Measurements from ENCODE around the gene C17orf107. TPM values are rescaled to one million over a fixed set of nuclear protein-coding genes. Genes with fewer than 3 reads are reported as not detected.
"Not testable (repeated sequence)": the region's sequence is repeated elsewhere in the genome, so short reads cannot be mapped to it uniquely, and the experiment has no call there.

C17orf107 gene
- total RNA-seq, 1 donor from 2014 or later, result 0.46 TPM

- intact Hi-C loops (cut with DNase I), result no loop called here
- DNase-seq (ENCODE audit: low spot score), result no peak
These were observed 21.2 kb downstream of the C17orf107 start for GRCh38 chr17:4920351-4921048.

GRCh38 chr17:4921320-4921719, 22.0 kb downstream of the C17orf107 start:
- DNase-seq (ENCODE audit: low spot score), result no peak
- intact Hi-C loops (cut with DNase I), result no loop called here

GRCh38 chr17:4926577-4927335, 27.4 kb downstream of the C17orf107 start:
- DNase-seq (ENCODE audit: low spot score); intact Hi-C loops (cut with DNase I): not testable (repeated sequence)

- DNase-seq (ENCODE audit: low spot score), result no peak
- intact Hi-C loops (cut with DNase I), result no loop called here
These were observed 29.5 kb downstream of the C17orf107 start for GRCh38 chr17:4928881-4929280.

- intact Hi-C loops (cut with DNase I), result no loop called here
- no peak for DNase-seq (ENCODE audit: low spot score)
These were observed 32.6 kb downstream of the C17orf107 start, which contains the start of gene GP1BA for GRCh38 chr17:4931963-4932362. Gene GP1BA (plus strand): TSS chr17:4932277. CDS start chr17:4932605, 328 bp downstream.

GRCh38 chr17:4932756-4933155, 33.4 kb downstream of the C17orf107 start:
- DNase-seq (ENCODE audit: low spot score), result no peak
- intact Hi-C loops (cut with DNase I), result no loop called here

GRCh38 chr17:4933646-4934045, 34.3 kb downstream of the C17orf107 start:
- intact Hi-C loops (cut with DNase I), result no loop called here
- DNase-seq (ENCODE audit: low spot score), result no peak

- DNase-seq (ENCODE audit: low spot score), result no peak
- intact Hi-C loops (cut with DNase I), result no loop called here
These were observed 35.0 kb downstream of the C17orf107 start for GRCh38 chr17:4934173-4934979.

GRCh38 chr17:4935650-4936049, 36.3 kb downstream of the C17orf107 start:
- intact Hi-C loops (cut with DNase I), result no loop called here

GRCh38 chr17:4936436-4936835, 37.1 kb downstream of the C17orf107 start:
- intact Hi-C loops (cut with DNase I), result no loop called here

More at GRCh38 chr17:4935650-4936049, 36.3 kb downstream of the C17orf107 start:
- no peak for DNase-seq (ENCODE audit: low spot score)

GRCh38 chr17:4937553-4937952, 38.2 kb downstream of the C17orf107 start:
- intact Hi-C loops (cut with DNase I), result no loop called here
- DNase-seq (ENCODE audit: low spot score), result no peak

More at GRCh38 chr17:4936436-4936835, 37.1 kb downstream of the C17orf107 start:
- DNase-seq (ENCODE audit: low spot score), result no peak

- intact Hi-C loops (cut with DNase I), result no loop called here
- DNase-seq (ENCODE audit: low spot score), result no peak
These were observed 38.7 kb downstream of the C17orf107 start for GRCh38 chr17:4938069-4938491.

GRCh38 chr17:4938688-4939545, 39.6 kb downstream of the C17orf107 start:
- intact Hi-C loops (cut with DNase I), result no loop called here
- no peak for DNase-seq (ENCODE audit: low spot score)

- intact Hi-C loops (cut with DNase I), result no loop called here
- no peak for DNase-seq (ENCODE audit: low spot score)
These were observed 40.1 kb downstream of the C17orf107 start for GRCh38 chr17:4939546-4939795.

GRCh38 chr17:4939796-4940554, 40.6 kb downstream of the C17orf107 start, which contains the start of the genes RNF167 and SLC25A11:
Gene RNF167 (plus strand): TSS chr17:4940268. CDS start chr17:4940910, 642 bp downstream.
Gene SLC25A11 (minus strand): TSS chr17:4940046. CDS start chr17:4939910, 136 bp downstream.
- DNase-seq (ENCODE audit: low spot score), result peak; percentile 97
- intact Hi-C loops (cut with DNase I), result loop anchor here (1.0 to 5.0 kb wide), 4 partner anchors 8 to 57 kb away; partner anchors contain the start of genes INCA1, KIF1C, PFN1 and SPAG7

- DNase-seq (ENCODE audit: low spot score), result peak; percentile 85
- intact Hi-C loops (cut with DNase I), result loop anchor here (1.0 to 5.0 kb wide), 4 partner anchors 8 to 56 kb away; partner anchors contain the start of genes INCA1, KIF1C, PFN1 and SPAG7
These were observed 41.4 kb downstream of the C17orf107 start for GRCh38 chr17:4940555-4941318.

- no peak for DNase-seq (ENCODE audit: low spot score)
- intact Hi-C loops (cut with DNase I), result loop anchor here (2.0 to 5.0 kb wide), 2 partner anchors 34 to 56 kb away; partner anchors contain the start of genes INCA1 and KIF1C
These were observed 41.9 kb downstream of the C17orf107 start for GRCh38 chr17:4941319-4941610.

All from cardiac septum (tissue), 1 donor.